Measurements from ENCODE around the gene STXBP1. TPM values are rescaled to one million over a fixed set of nuclear protein-coding genes. Genes with fewer than 3 reads are reported as not detected.

The STXBP1 gene
- total RNA-seq, 2 experiments from 2014 or later: 1.9 to 3.4 TPM

- peak in 1 of 14 experiments; percentile 26 for DNase-seq
- Mint-ChIP-seq H3K4me3 (peak overlapping the region; percentile 74), H3K4me1 (ENCODE audit: low read depth) (peaks cover 29% of the 10 kb centered on the region), H3K9me3 (no peaks in the 10 kb centered on the region), H3K27ac (no peak overlapping the region), H3K27me3 (no peaks in the 10 kb centered on the region), H3K36me3 (ENCODE audit: low read depth) (peaks cover 5% of the 10 kb centered on the region)
- no peaks in the 10 kb centered on the region for H3K27me3 ChIP-seq (ENCODE audit: control insufficient read depth in 1 of 2, insufficient read depth in 2 of 2, low read length in 2 of 2)
- no peak overlapping the region for H3K4me3 ChIP-seq (ENCODE audit: low read length)
- no peaks in the 10 kb centered on the region for H3K9me3 ChIP-seq (ENCODE audit: control insufficient read depth in 1 of 2, insufficient read depth in 1 of 2, low read length in 2 of 2)
- POLR2A ChIA-PET: no interaction called here
- no peak overlapping the region for H3K27ac ChIP-seq (ENCODE audit: low read depth in 1 of 2, low read length in 2 of 2)
- H3K4me1 ChIP-seq (ENCODE audit: insufficient read depth, low read length): peaks cover 50% of the 10 kb centered on the region
- TF ChIP-seq CTCF (IDR thresholded peaks at IDR 0.05): no peak
- no peak for ATAC-seq (ENCODE audit: poor library complexity)
- intact Hi-C loops (cut with DNase I, micrococcal nuclease): loop anchor here in 1 of 2 experiments (10.0 kb wide), 1 partner anchor 96 kb away; the partner anchor contains the start of gene STXBP1
- CTCF ChIA-PET: interaction anchor here (1.2 kb wide), 1 partner anchor 24 kb away, joined by 4 read pairs; the partner anchor contains the start of gene TOR2A
- H3K36me3 ChIP-seq (ENCODE audit: insufficient read depth, low read length): no peaks in the 10 kb centered on the region
Observed at GRCh38 chr9:127711226-127711701, 99.2 kb downstream of the STXBP1 start.

GRCh38 chr9:127711831-127712274 is 99.8 kb downstream of the STXBP1 start:
- H3K27ac Mint-ChIP-seq: no peak overlapping the region
- intact Hi-C loops (cut with DNase I, micrococcal nuclease): loop anchor here in 1 of 2 experiments (10.0 kb wide), 1 partner anchor 97 kb away; the partner anchor contains the start of gene STXBP1
- H3K4me3 Mint-ChIP-seq: peak overlapping the region; percentile 30
- H3K4me1 ChIP-seq (ENCODE audit: insufficient read depth, low read length): peaks cover 52% of the 10 kb centered on the region
- DNase-seq: no peak
- peaks cover 27% of the 10 kb centered on the region for H3K4me1 Mint-ChIP-seq (ENCODE audit: low read depth)
- CTCF ChIA-PET: no interaction called here
- no peak for ATAC-seq (ENCODE audit: poor library complexity)
- no peak overlapping the region for H3K4me3 ChIP-seq (ENCODE audit: low read length)
- peaks cover 5% of the 10 kb centered on the region for H3K36me3 Mint-ChIP-seq (ENCODE audit: low read depth)
- no peaks in the 10 kb centered on the region for H3K9me3 ChIP-seq (ENCODE audit: control insufficient read depth in 1 of 2, insufficient read depth in 1 of 2, low read length in 2 of 2)
- TF ChIP-seq CTCF (IDR thresholded peaks at IDR 0.05): no peak
- H3K27ac ChIP-seq (ENCODE audit: low read depth in 1 of 2, low read length in 2 of 2): no peak overlapping the region
- H3K27me3 Mint-ChIP-seq: no peaks in the 10 kb centered on the region
- H3K27me3 ChIP-seq (ENCODE audit: control insufficient read depth in 1 of 2, insufficient read depth in 2 of 2, low read length in 2 of 2): no peaks in the 10 kb centered on the region
- H3K9me3 Mint-ChIP-seq: no peaks in the 10 kb centered on the region
- no peaks in the 10 kb centered on the region for H3K36me3 ChIP-seq (ENCODE audit: insufficient read depth, low read length)
- POLR2A ChIA-PET: no interaction called here

GRCh38 chr9:127712371-127712770 is 100.3 kb downstream of the STXBP1 start:
- peaks cover 26% of the 10 kb centered on the region for H3K4me1 Mint-ChIP-seq (ENCODE audit: low read depth)
- H3K27ac Mint-ChIP-seq: no peak overlapping the region
- Histone ChIP-seq H3K4me1 (ENCODE audit: insufficient read depth, low read length) (peaks cover 49% of the 10 kb centered on the region), H3K36me3 (ENCODE audit: insufficient read depth, low read length) (no peaks in the 10 kb centered on the region), H3K4me3 (ENCODE audit: low read length) (no peak overlapping the region), H3K9me3 (ENCODE audit: control insufficient read depth in 1 of 2, insufficient read depth in 1 of 2, low read length in 2 of 2) (no peaks in the 10 kb centered on the region), H3K27me3 (ENCODE audit: control insufficient read depth in 1 of 2, insufficient read depth in 2 of 2, low read length in 2 of 2) (no peaks in the 10 kb centered on the region), H3K27ac (ENCODE audit: low read depth in 1 of 2, low read length in 2 of 2) (no peak overlapping the region)
- CTCF ChIA-PET: interaction anchor here (1.3 kb wide), 1 partner anchor 22 kb away, joined by 5 read pairs; the partner anchor contains the start of gene TOR2A
- POLR2A ChIA-PET: no interaction called here
- H3K9me3 Mint-ChIP-seq: no peaks in the 10 kb centered on the region
- no peaks in the 10 kb centered on the region for H3K27me3 Mint-ChIP-seq
- DNase-seq: no peak
- TF ChIP-seq CTCF (IDR thresholded peaks at IDR 0.05): no peak
- peaks cover 5% of the 10 kb centered on the region for H3K36me3 Mint-ChIP-seq (ENCODE audit: low read depth)
- intact Hi-C loops (cut with DNase I, micrococcal nuclease): loop anchor here in 1 of 2 experiments (10.0 kb wide), 1 partner anchor 98 kb away; the partner anchor contains the start of gene STXBP1
- ATAC-seq (ENCODE audit: poor library complexity): no peak
- H3K4me3 Mint-ChIP-seq: peak overlapping the region; percentile 60

Measured in CD4-positive, alpha-beta T cell (primary cell).